Measurements from ENCODE around the gene RABGGTA. TPM values are rescaled to one million over a fixed set of nuclear protein-coding genes. Genes with fewer than 3 reads are reported as not detected.

RABGGTA gene
- polyA plus RNA-seq, 1 experiment, result 52.5 TPM

- Histone ChIP-seq H3K4me3 (ENCODE audit: low read depth, low read length) (peak overlapping the region; percentile 72), H3K27me3 (ENCODE audit: control insufficient read depth, insufficient read depth, low read length) (no peaks in the 10 kb centered on the region), H3K36me3 (ENCODE audit: control insufficient read depth, insufficient read depth, low read length) (peaks cover 22% of the 10 kb centered on the region)
- no peak for DNase-seq (ENCODE audit: low read depth)
- POLR2A ChIA-PET, result interaction anchor here (1.0 kb wide), 1 partner anchor 105 kb away, joined by 3 read pairs; no protein-coding TSS in a partner anchor
- CTCF ChIA-PET, result interaction anchor here (0.9 to 9.8 kb wide), 11 partner anchors 9 to 243 kb away, joined by 3 to 205 read pairs (median 6); partner anchors contain the start of genes CIDEB, LTB4R, LTB4R2 and MDP1
- TF ChIP-seq CTCF (IDR thresholded peaks at IDR 0.05; ENCODE audit: insufficient read depth, low read depth, low read length), result no peak
Observed at GRCh38 chr14:24300326-24300980, 29.1 kb upstream of the RABGGTA start.

GRCh38 chr14:24299255-24300191 lies 28.1 kb upstream of the RABGGTA start, which contains the start of the genes DHRS1 and NOP9:
DHRS1 (minus strand) TSS chr14:24299780; CDS start chr14:24299106, 674 bp downstream.
NOP9 (plus strand) TSS chr14:24299850; CDS start chr14:24299955, 105 bp downstream.
- DNase-seq (ENCODE audit: low read depth), result peak; percentile 32
- Histone ChIP-seq H3K4me3 (ENCODE audit: low read depth, low read length) (peak within 1 kb of the TSS; percentile 72), H3K27me3 (ENCODE audit: control insufficient read depth, insufficient read depth, low read length) (no peaks in the 10 kb centered on the region), H3K36me3 (ENCODE audit: control insufficient read depth, insufficient read depth, low read length) (peaks cover 20% of the 10 kb centered on the region)
- CTCF ChIA-PET, result interaction anchor here (0.7 to 9.8 kb wide), 16 partner anchors 10 to 242 kb away, joined by 3 to 205 read pairs (median 4); partner anchors contain the start of genes CHMP4A, CIDEB, LTB4R and LTB4R2
- TF ChIP-seq CTCF (IDR thresholded peaks at IDR 0.05; ENCODE audit: insufficient read depth, low read depth, low read length), result no peak
- POLR2A ChIA-PET, result interaction anchor here (1.0 kb wide), 1 partner anchor 104 kb away, joined by 3 read pairs; no protein-coding TSS in a partner anchor

DNA sequence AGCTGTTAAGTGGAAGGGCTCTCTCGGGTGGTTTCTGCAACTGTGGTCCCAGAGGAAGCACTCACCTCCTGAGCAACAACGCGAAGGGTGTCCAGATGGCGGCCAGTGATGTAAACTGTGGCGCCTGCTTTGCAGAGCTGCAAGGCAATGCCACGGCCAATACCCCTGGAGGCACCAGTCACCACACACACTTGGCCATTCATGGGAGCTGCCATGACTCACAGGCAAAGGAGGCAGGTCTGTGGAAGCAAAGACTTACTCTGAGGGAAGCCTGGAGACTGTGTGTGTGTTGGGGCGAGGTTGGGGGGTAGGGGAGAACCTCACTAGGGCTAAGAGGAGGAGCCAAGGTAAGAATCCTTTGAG lies 27.5 kb upstream of the RABGGTA start:
- Histone ChIP-seq H3K4me3 (ENCODE audit: low read depth, low read length) (peak overlapping the region; percentile 72), H3K36me3 (ENCODE audit: control insufficient read depth, insufficient read depth, low read length) (peaks cover 18% of the 10 kb centered on the region), H3K27me3 (ENCODE audit: control insufficient read depth, insufficient read depth, low read length) (no peaks in the 10 kb centered on the region)
- TF ChIP-seq CTCF (IDR thresholded peaks at IDR 0.05; ENCODE audit: insufficient read depth, low read depth, low read length), result no peak
- POLR2A ChIA-PET, result no interaction called here
- no peak for DNase-seq (ENCODE audit: low read depth)
- CTCF ChIA-PET, result interaction anchor here (0.7 to 9.8 kb wide), 16 partner anchors 10 to 242 kb away, joined by 3 to 205 read pairs (median 7); partner anchors contain the start of genes CHMP4A, CIDEB, LTB4R and LTB4R2

- DNase-seq (ENCODE audit: low read depth), result no peak
- H3K27me3 ChIP-seq (ENCODE audit: control insufficient read depth, insufficient read depth, low read length), result no peaks in the 10 kb centered on the region
- H3K36me3 ChIP-seq (ENCODE audit: control insufficient read depth, insufficient read depth, low read length), result peaks cover 10% of the 10 kb centered on the region
- POLR2A ChIA-PET, result interaction anchor here (0.7 kb wide), 1 partner anchor 62 kb away, joined by 3 read pairs; no protein-coding TSS in a partner anchor
- TF ChIP-seq CTCF (IDR thresholded peaks at IDR 0.05; ENCODE audit: insufficient read depth, low read depth, low read length), result peak; percentile 48
- CTCF ChIA-PET, result interaction anchor here (0.6 to 9.8 kb wide), 28 partner anchors 8 to 240 kb away, joined by 3 to 205 read pairs (median 5); partner anchors contain the start of genes CHMP4A, CIDEB, DCAF11 and GMPR2
- H3K4me3 ChIP-seq (ENCODE audit: low read depth, low read length), result no peak overlapping the region
Observed at GRCh38 chr14:24297190-24297964, 26.0 kb upstream of the RABGGTA start.
